Fibroblast of mammary gland (primary cell): ENCODE measurements around the gene NCDN.

Experiments used
- DNase-seq: peaks from one replicate; pipeline ENCODE4 v3.0.0-alpha.2; 2010; ENCODE audit warnings: low read depth
- H3K4me3 ChIP-seq: 2 replicates; pipeline ENCODE4 v1.5.1; 2011; ENCODE audit warnings: low read depth, mild to moderate bottlenecking, low read length, moderate library complexity; ENCODE audit not compliant: control insufficient read depth
- CTCF ChIP-seq: conservative IDR thresholded peaks from 2 replicates; pipeline ENCODE4 v1.5.1; 2011; ENCODE audit warnings: low read depth, low read length, inconsistent platforms; ENCODE audit not compliant: control insufficient read depth, insufficient read depth

Gene NCDN

GRCh38 chr1:35570589-35571137 is 13.1 kb downstream of the NCDN start:
- TF ChIP-seq CTCF = no peak
- H3K4me3 ChIP-seq = no peak overlapping the region
- no peak for DNase-seq

- no peak for DNase-seq
- H3K4me3 ChIP-seq = no peak overlapping the region
- no peak for TF ChIP-seq CTCF
These were observed 13.7 kb downstream of the NCDN start for GRCh38 chr1:35571263-35571662.

GRCh38 chr1:35572296-35572695 is 14.7 kb downstream of the NCDN start:
- TF ChIP-seq CTCF = no peak
- DNase-seq = no peak
- H3K4me3 ChIP-seq = no peak overlapping the region

GRCh38 chr1:35573198-35574124 is 15.9 kb downstream of the NCDN start, which contains the start of gene TFAP2E:
TFAP2E (plus strand) TSS chr1:35573314; CDS start chr1:35573578, 264 bp downstream.
- H3K4me3 ChIP-seq = peak within 1 kb of the TSS; percentile 47
- DNase-seq = peak; percentile 20

GRCh38 chr1:35574125-35574654 is 16.6 kb downstream of the NCDN start:
- no peak for DNase-seq
- TF ChIP-seq CTCF = no peak
- no peak overlapping the region for H3K4me3 ChIP-seq

More at GRCh38 chr1:35573198-35574124, 15.9 kb downstream of the NCDN start, which contains the start of gene TFAP2E:
- TF ChIP-seq CTCF = no peak

GRCh38 chr1:35574655-35575415 is 17.2 kb downstream of the NCDN start:
- H3K4me3 ChIP-seq = no peak overlapping the region
- DNase-seq = no peak
- TF ChIP-seq CTCF = no peak
